GM21723 (cell line): ENCODE measurements around the gene GYPC.
"Not testable (repeated sequence)": the region's sequence is repeated elsewhere in the genome, so short reads cannot be mapped to it uniquely, and the experiment has no call there.

Experiments
- ATAC-seq: cut with Tn5 transposase; IDR thresholded peaks from one replicate; pipeline ENCODE4 v1.9.1; 2021; ENCODE audit warnings: mild to moderate bottlenecking, moderate library complexity; ENCODE audit not compliant: unreplicated experiment

The GYPC gene

GRCh38 chr2:126696644-126697520 lies 40.9 kb downstream of the GYPC start:
- no peak for ATAC-seq

GRCh38 chr2:126698376-126698775 lies 42.4 kb downstream of the GYPC start:
- no peak for ATAC-seq

- no peak for ATAC-seq
Measured at GRCh38 chr2:126699018-126699417, 43.1 kb downstream of the GYPC start.

- ATAC-seq = no peak
Measured at GRCh38 chr2:126699716-126700581, 44.0 kb downstream of the GYPC start.

- no peak for ATAC-seq
Measured at GRCh38 chr2:126700677-126701076, 44.7 kb downstream of the GYPC start.

GRCh38 chr2:126703311-126703710 lies 47.4 kb downstream of the GYPC start:
- ATAC-seq = no peak

- no peak for ATAC-seq
Measured at GRCh38 chr2:126704434-126705160, 48.6 kb downstream of the GYPC start.

- no peak for ATAC-seq
Measured at GRCh38 chr2:126707191-126707590, 51.2 kb downstream of the GYPC start.

GRCh38 chr2:126707941-126708340 lies 52.0 kb downstream of the GYPC start:
- ATAC-seq = no peak

- ATAC-seq = no peak
Measured at GRCh38 chr2:126714191-126714965, 58.4 kb downstream of the GYPC start.

GRCh38 chr2:126715111-126715510 lies 59.2 kb downstream of the GYPC start:
- no peak for ATAC-seq

- no peak for ATAC-seq
Measured at GRCh38 chr2:126715576-126716406, 59.8 kb downstream of the GYPC start.

GRCh38 chr2:126717277-126717676 lies 61.3 kb downstream of the GYPC start:
- not testable (repeated sequence) for ATAC-seq

- no peak for ATAC-seq
Measured at GRCh38 chr2:126717928-126718327, 62.0 kb downstream of the GYPC start.

GRCh38 chr2:126719191-126719832 lies 63.4 kb downstream of the GYPC start:
- no peak for ATAC-seq

GRCh38 chr2:126719833-126720351 lies 63.9 kb downstream of the GYPC start:
- no peak for ATAC-seq

- ATAC-seq = no peak
Measured at GRCh38 chr2:126720638-126721037, 64.7 kb downstream of the GYPC start.

GRCh38 chr2:126722081-126722480 lies 66.1 kb downstream of the GYPC start:
- ATAC-seq = no peak

- ATAC-seq = no peak
Measured at GRCh38 chr2:126722546-126722945, 66.6 kb downstream of the GYPC start.
